HG03457 (cell line): ENCODE results near the gene TMEM150B.

ENCODE experiments used
- ATAC-seq: cut with Tn5 transposase; IDR thresholded peaks from one replicate; pipeline ENCODE4 v1.9.1; 2021; ENCODE audit warnings: moderate number of reproducible peaks; ENCODE audit not compliant: unreplicated experiment

The TMEM150B gene

DNA sequence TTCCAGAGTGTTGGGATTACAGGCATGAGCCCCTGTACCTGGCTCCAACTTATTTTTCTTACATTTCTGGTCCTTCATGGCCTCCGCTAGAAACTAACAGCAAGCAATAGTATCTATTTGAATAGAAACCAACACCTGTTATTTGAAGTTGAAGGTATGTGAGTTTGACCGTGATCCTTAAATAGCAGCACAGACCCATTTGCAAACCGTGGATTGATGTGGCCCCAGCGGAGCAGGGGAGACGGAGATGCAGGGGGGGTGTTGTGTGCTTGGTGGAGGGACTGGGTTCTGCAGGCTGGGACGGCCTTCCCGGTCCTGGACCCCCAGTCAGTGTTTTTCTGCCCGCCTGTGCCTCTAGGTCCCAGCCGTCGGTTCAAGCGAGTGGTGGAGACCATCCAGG lies 16.9 kb downstream of the TMEM150B start:
- ATAC-seq = no peak

DNA sequence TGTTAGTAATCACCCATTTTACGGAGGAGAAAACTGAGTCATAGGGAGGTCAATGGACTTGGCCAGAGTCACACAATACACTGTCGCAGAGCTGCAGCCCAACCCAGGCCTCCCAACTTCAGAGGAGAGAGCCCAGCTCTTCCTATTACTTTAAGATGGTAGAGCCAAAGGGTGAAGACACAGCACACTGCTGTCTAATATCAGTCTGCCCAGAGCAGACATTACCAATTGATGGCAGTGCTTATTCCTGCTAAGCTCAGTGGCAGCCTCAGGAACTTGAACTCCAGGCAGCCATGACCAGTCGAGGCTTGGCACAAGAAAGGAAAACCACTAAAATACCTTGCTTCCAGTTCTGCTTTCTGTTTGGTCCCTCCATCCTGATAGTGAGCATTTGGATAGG lies 18.4 kb downstream of the TMEM150B start:
- no peak for ATAC-seq

- no peak for ATAC-seq
These were observed 19.1 kb downstream of the TMEM150B start for GRCh38 chr19:55305983-55306562.

GRCh38 chr19:55305491-55305890 lies 19.6 kb downstream of the TMEM150B start:
- no peak for ATAC-seq

DNA sequence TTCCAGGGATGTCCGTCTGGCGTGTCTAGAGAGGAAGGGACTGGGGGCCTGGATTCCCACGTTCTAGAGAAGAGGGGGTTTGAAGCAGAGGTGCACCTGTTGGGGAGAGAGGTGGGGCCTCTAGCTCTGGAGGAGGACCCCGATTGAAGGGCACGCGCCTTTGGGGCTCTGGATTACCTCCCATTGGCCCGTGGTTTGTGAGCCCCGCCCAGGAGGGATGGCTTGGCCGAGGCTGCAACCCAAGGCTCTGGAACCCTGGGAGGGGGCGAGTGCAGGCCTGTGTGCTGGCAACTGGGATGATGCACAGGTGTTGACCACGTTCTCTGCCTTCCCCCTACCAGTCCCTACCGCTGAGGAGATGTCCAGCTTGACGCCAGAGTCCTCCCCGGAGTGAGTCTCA lies 20.2 kb downstream of the TMEM150B start:
- no peak for ATAC-seq

DNA sequence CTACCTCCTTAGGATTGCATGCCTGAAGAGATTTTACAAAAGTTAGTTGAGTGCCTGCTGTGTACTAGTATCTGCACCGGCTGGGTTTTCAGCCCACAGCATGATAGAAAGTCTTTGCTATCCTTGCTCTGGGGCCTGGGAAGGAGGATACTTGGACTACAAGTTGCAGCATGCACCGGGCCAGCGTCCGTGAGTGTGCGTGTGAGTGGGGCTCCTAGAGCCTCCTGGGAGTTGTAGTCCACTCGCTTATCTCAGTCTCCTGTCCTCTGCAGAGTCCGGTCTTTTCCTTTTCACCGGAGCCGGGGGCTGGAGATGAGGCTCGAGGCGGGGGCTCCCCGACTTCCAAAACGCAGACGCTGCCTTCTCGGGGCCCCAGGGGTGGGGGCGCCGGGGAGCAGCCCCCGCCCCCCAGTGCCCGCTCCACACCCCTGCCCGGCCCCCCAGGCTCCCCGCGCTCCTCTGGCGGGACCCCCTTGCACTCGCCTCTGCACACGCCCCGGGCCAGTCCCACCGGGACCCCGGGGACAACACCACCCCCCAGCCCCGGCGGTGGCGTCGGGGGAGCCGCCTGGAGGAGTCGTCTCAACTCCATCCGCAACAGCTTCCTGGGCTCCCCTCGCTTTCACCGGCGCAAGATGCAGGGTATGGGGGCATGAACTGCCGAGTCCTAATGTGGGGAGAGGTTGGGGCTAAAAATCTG lies 20.7 kb downstream of the TMEM150B start:
- no peak for ATAC-seq

DNA sequence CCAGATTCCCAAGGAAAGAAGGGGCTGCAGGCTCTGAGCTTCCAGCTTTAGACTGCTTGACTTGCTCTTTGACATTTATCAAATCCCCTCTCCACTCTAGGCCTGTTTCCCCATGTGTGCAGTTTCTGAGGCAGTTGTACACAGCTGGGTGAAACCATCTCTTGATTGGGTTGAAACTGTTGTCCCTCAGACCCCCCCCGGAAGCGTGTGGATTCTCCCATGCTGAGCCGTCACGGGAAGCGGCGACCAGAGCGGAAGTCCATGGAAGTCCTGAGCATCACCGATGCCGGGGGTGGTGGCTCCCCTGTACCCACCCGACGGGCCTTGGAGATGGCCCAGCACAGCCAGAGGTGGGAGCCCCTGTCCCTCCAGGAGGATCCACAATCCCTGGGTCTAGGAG lies 21.7 kb downstream of the TMEM150B start:
- ATAC-seq = no peak

GRCh38 chr19:55302318-55302703 lies 22.8 kb downstream of the TMEM150B start:
- ATAC-seq = no peak

DNA sequence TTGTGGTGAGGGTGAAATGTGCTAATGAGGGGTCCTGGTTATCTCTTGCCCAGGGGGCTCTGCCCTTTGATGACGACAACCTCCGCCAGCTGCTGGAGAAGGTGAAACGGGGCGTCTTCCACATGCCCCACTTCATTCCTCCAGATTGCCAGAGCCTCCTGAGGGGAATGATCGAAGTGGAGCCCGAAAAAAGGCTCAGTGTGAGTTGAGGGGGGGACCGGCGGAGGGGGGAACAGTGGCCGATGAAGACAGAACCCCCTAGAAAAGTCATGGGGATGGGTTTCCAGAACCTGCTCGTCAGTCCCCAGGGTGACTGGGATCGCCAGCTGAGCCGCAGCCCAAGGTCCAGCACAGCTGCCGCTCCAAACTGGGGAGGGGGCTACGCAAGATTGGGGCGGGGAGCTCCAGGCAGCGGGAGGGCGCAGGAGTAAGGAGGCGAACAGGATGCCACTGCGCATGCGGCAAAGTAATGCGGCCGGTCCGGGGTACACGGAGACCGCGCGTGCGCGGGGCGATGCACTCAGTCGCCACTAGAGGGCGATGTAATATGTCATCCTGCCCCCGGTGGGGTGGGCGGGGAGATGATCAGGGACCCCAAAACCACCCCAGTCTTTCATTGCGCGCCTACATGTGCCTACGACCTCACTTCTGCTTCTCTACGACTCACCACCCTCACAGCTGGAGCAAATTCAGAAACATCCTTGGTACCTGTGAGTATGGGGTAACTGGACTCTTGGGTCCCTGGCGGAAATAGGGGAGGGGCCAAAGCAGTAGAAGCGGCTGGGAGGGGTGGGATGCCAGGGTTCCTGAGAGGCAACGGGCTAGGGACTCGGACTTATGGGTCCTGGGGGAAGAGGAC lies 23.5 kb downstream of the TMEM150B start:
- no peak for ATAC-seq

DNA sequence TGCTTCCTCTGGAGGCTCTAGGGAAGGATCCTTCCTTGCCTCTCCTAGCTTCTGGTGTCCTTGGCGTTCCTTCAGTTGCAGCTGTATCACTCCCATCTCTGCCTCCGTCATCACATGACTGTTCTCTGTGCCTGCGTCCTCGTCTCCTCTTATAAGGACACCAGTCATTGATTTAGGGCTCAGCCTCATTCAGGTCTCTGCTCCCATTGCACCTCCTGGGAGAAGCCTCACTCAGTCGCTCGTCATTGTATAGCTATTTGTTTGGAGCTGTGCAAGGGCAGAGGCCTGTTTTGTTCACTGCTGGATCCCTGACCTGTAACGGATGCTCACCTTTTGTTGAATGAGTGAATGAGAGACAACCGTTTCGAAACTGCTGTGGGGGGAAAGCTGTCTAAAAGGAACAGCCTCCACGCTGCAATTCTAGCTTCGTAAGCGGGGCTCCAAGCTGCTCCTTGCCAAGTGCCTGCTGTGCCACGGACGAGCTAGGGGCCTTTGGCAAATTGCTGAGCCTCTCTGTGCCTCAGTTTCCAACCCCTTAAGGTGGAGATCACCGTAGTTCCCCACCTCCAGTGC lies 24.2 kb downstream of the TMEM150B start:
- ATAC-seq = no peak

DNA sequence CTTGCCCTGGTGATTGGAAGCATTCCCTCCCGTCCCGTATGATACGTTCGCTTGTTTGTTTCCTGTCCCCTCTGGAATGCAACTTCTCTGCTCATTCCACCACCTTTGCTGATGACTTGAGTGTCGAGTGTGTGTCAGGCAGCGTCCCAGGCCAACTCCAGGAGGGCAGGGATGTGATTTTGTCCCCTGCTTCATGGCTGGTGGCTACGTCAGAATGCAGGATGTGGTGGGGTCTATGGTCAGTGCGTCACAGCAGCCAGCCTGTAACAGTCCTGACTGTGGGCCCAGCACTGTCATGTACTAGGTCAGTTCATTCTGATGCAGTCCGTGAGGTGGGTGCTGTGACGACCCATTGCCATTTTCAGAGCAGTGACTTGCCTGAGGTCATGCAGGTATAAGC lies 25.1 kb downstream of the TMEM150B start:
- no peak for ATAC-seq

DNA sequence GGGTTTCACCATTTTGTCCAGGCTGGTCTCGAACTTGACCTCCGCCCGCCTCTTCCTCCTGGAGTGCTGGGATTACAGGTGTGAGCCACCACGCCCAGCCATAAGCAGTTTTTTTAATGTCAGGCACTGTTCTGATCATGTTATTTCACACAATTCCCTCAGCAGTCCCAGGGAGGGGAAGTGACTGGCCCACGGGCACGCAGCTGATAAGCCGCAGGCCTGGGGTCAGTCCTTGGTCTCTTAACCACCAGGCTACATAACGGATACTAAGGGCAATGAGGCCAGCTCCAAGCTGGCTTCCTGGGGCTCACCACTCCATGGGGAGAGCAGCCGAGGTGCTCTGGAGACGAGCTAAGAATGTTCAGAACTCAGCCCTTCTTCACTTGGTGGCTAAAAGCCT lies 27.9 kb downstream of the TMEM150B start:
- ATAC-seq = no peak

- ATAC-seq = no peak
These were observed 35.9 kb downstream of the TMEM150B start for GRCh38 chr19:55289117-55289796.

GRCh38 chr19:55287361-55288079 lies 37.6 kb downstream of the TMEM150B start:
- ATAC-seq = no peak

DNA sequence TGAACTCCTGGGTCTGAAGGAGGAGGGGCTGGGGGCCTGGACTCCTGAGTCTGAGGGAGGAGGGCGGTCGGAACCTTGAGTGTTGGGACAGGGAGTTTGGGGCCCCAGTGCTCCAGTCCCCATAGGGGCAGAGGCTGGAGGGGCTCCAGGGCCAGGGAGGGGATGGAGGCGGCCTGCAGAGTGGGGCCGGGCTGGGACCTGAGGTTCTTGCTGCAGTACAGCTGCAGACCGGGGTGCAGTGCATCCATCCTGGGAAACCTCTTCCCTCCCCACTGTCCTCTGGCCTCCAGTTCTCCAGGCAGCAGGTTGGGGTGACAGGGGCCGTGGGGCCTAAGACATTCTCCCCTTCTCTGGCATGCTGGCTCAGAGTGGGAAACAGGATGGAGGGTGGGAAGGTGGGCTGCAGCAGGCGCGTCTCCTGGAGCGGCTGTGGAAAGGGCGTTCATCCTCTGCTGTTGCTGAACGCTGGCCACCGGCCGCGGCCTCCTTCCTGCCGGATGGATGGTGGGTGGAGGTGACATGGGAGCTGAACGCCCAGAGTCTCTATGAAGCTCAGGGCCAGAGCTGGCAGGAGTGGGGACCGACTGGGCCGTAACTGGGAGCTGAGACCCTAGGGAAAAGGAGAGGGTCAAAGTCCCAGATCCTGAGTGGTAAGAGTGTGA lies 39.8 kb downstream of the TMEM150B start:
- no peak for ATAC-seq

GRCh38 chr19:55284405-55285058 lies 40.6 kb downstream of the TMEM150B start:
- ATAC-seq = no peak

DNA sequence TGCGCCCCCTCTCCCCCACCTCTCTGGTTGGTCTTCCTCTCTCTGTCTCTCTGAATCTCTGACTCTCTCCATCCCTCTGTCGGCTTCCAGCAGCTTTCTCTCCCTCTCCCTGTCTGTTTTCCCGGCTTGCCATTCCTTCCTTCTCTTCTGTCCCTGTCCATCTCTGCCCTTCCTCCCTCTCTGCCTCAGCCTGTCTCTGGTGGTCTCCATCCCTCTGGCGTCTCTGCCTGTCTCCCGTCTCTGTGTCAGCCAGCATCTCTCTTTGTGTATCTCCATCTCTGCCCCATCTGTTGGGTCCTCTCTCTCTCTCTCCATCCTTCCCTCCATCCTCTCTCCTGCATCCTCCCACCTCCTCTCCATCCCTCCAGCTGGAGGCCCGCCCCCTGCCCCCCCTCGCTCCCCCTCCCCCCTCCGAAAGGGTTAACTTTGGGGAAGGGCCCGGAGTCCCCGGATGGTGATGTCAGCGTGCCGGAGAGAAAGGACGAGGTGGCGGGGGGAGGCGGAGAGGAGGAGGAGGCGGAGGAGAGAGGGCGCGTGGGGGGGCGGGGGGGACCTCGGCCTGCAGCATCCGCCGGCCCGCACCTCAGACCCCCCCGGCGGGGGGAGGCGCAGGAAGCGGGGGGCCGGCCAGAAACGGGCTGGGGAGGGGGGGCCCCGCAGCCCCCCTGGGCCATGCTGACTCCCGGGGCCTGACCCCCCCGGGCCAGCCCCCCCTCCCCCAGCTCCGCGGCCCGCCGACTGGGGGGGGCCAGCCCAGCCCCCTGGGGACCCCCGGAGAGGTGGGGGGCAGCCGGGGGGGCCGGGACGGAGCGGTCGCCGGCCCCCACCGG lies 41.4 kb downstream of the TMEM150B start, which contains the start of gene BRSK1:
BRSK1 (plus strand) TSS at position 450 of the 830 bp plus-strand sequence. CDS start 446 bp downstream, outside the sequence.
- no peak for ATAC-seq
